GM21381 (cell line): ENCODE data around the gene CWF19L1.
A peak's percentile ranks its signal among the peaks of the same experiment; 100 is the strongest.
"Not testable (repeated sequence)": the region's sequence is repeated elsewhere in the genome, so short reads cannot be mapped to it uniquely, and the experiment has no call there.

Experiments
- ATAC-seq: cut with Tn5 transposase; IDR thresholded peaks from one replicate; pipeline ENCODE4 v1.9.1; 2021; ENCODE audit warnings: mild to moderate bottlenecking, moderate library complexity; ENCODE audit not compliant: unreplicated experiment

CWF19L1 gene

DNA sequence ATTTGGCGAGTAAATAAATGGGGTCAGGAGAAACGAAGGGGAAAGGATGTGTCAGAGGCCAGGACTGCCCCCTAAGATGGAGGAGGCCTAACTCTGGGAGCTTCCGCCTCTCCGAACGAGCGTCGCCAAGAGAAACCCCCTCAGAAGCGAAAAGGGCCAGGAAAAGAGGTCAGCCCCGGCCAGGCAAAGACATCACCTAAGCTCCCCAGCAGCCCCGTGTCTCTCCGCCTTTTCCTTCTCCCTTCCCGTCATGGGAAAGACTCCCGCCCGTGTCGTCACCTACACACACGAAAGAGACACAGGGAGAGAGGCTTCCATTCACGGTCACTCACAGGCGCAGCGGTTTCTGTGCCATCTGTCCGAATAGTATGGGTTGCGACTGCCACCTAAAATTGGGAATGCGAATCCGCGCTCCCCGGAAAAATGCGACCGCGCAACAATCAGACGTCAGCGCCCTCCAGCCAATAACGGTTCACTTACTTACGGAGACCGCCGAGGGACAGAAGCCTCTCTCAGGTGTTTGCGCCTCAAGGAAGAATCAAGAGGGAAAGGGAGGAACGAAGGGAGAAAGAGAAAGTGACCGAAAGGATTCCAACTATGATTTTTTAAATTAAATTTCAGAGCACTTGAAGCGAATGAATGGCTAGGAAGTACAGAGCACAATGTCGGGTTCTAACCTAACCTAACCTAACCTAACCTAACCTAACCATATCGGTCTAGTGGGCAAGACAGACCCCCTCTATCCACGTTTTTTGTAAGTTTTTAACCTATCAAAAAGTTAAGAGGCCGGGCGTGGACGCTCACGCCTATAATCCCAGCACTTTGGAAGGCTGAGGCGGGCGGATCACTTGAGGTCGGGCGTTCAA is at the start of gene CWF19L1:
Gene CWF19L1, minus strand, starts transcription at position 400 of the 866 bp plus-strand sequence. Its CDS starts 45 bp downstream, at position 355.
- peak; percentile 84 for ATAC-seq

DNA sequence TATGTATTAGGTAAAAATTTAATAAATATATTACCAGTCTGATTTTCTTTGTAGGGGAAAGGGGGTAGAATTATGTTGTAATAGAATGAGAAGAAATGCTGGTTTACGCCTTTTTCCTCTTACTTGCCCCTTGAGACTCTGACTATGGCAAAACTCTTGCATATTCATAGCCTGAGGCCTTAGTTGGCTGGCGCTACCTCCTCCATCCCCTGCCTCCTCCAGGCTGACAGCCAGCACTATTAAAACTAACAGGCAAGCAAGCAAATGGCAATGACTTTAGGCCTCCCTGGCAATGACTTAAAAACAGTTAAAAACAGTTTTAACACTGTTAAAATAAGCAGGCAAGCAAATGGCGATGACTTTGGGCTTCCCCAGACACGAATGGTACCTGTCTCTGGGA is 48.2 kb upstream of the CWF19L1 start:
- ATAC-seq, result no peak

DNA sequence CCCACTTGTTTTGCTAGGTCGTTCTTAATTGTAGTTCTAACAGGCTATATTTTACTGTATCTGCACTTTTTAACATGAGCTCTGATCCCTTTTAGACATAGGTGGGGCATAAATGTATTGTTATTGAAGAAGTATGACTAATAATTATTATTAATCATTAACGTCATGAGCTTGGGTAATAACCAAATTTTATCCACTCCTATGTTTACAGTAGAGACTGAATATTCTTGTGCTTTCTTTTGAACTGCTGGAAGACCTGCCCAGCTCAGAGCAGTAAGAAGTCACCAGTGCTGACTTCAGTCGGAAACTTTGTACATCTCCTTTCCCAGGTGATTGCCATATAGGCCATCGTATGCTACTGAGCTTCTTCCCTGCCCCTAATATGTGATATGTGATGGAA is 43.9 kb upstream of the CWF19L1 start:
- no peak for ATAC-seq

DNA sequence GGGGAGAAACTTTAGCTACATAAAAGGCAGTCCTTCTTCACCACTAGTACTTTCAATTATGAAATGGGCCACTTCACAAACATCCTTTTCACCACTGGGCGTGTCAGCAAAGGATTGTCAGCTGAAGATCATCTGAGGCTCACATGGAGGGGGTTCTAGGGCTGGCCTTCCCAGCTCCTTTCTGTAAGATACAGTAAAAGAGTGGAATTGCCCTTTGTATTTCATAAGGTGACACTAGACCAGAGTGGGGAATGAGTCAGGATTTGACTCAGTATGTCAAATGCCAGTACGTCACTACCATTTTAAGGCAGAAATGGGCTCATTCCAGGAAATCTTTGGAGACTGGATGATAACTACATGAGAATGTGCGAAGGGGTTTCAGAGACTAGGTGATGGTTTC is 40.2 kb upstream of the CWF19L1 start:
- ATAC-seq, result no peak

DNA sequence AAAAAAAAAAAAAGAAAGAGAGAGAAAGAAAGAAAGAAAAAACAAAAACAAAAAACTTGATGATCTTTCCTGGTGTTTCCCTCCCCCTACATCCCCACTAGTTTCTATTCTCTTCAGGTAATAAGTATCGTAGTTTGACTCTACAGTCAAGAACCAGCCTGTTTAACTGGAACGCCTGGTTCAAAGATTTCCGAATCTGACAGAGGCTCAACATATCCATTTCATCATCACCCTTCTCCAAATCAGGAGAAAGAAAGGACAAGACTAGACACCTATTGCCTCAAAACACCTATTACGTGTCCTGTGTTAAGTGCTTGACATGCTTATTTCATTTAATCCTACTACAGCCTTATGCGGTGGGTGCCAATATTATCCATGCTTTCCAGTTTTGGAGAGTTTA is 39.4 kb upstream of the CWF19L1 start:
- ATAC-seq, result no peak

DNA sequence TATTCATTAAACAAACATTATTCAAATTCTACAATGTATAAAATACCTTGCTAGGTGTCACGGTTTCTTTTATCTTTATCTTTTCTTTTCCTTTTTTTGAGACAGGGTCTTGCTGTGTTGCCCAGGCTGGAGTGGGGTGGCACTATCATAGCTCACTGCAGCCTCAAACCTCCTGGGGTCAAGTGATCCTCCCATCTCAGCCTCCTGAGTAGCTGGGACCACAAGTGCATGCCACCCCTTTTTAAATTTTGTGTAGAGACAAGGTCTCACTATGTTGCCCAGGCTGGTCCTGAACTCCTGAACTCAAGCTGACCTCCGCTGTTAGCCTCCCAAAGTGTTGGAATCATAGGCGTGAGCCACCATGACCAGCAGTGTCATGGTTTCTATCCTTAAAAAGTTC is 37.0 kb upstream of the CWF19L1 start:
- ATAC-seq, result no peak

DNA sequence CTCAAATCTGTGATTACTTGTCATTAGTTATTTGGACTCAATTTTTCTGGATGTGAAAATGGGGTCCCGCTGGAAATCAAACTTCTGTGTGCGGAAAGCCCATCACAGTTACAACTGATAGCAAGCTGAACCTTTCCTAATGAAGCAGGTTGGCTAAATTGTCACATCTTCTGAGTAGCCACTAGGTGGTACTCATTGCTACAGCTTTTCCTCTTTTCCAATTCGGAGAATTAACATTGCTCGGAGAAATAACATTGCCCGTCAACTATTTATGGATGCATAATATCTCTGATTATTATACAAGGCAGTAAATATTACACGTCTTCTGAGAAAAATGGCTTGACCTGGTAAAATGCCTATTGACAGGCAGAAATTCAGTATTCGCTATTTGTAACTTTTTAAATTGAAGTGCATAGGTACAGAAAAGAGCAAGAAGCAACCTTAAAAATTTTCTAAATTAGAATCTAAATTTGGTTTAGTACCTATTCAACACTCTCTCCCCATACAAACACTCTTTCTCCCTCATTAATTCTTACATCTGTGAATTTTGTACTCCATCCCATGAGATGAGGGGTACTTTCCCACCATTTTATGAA is 36.4 kb upstream of the CWF19L1 start:
- no peak for ATAC-seq

DNA sequence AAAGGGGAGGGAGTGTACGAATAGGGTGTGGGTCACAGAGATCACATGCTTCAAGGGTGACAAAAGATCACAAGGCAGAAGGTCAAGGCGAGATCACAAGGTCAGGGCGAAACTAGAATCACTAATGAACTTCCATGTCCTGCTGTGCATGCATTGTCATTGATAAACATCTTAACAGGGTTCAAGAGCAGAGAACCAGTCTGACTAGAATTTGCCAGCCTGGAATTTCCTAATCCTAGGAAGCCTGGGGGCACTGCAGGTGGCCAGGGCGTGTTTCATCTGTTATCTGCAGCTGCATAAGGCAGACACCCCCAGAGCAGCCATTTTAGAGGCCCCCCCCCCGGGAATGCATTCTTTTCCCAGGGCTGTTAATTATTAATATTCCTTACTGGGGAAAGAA is 33.7 kb upstream of the CWF19L1 start:
- ATAC-seq, result not testable (repeated sequence)

DNA sequence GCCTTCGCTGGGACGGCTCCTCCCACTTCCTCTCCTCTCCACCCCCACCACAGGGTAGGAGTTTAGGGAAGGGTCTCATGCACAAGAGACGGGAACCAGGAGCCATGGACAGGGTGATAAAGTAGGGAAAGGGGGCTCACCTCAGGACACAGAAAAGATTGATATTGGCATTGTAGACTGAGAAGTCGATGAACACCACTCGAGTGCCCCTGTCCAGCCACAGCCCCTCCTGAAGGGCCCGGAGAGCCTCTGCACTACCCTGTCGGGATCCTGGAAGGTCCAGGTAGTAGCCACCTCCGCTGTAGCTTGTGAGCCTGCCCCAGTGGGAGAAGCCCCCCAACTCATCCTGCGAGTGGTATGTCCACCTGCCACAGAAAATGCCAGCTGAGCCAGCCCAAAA is 29.8 kb upstream of the CWF19L1 start:
- no peak for ATAC-seq

DNA sequence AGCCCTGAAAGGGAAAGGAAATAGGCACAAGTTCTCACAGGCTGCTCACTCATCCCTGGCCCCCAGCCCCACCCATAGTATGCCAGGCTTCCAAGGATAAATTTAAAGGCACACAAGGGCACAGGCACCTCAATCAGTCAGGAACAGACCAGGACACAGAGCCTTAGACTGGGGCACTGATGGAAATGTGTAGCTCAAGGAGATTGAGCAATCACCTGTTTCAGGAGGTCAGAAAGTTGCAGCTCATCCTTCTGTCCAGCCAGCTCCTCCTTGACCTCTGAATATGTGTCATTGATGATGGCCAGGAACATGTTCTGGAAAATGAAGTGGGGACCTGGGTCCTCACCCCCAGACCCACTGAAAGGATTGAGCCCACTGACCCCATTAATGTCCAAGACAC is 25.6 kb upstream of the CWF19L1 start:
- no peak for ATAC-seq

DNA sequence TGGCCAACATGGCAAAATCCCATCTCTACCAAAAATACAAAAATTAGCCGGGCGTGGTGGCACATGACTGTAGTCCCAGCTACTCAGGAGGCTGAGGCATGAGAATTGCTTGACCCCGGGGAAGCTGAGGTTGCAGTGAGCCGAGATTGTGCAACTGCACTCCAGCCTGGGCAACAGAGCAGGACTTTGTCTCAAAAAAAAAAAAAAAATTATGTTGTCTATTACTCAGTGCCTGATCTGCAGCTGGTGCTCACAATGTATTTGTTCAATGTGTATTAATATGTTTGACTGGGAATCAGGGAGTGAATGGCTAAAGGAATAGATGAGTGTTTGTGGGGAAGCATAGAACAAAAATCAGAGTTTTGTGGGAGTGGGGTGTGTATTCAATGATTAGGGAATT is 24.9 kb upstream of the CWF19L1 start:
- ATAC-seq, result not testable (repeated sequence)

DNA sequence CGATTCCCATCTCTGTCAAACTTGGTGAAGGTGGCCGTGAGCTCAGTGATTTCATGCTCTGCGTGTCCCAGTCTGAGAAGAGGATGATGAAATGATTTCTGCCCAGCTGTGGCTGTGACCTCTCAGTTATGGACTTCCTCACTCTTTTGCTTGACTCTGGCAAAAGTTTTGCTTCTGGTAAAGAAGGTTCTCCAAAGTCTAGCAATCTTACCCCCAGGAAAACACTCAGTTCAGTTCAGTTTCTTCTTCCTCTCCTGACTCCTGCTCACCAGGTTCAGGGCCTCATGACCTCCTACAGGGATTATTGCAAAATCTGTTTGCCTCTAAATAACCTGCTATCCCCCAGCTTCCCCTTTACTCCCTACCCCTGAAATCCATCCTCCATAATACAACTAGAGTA is 23.9 kb upstream of the CWF19L1 start:
- ATAC-seq, result no peak

DNA sequence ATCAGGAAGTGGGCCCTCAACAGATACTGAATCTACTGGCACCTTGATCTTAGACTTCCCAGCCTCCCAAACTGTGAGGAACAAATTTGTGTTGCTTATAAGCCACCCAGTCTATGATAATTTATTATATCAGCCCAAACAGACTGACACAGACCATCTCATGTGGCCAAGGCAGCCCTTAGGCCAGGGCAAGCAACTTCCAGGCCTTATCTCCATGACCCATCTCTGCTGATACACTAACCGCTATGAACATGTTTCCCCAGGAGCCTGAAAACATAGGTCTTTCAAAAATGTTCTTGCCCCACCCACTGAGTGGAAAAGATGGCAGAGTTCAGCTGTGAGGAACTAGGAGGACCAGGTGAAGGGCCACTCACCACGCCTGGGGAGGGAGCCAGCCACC is 22.2 kb upstream of the CWF19L1 start:
- ATAC-seq, result no peak

DNA sequence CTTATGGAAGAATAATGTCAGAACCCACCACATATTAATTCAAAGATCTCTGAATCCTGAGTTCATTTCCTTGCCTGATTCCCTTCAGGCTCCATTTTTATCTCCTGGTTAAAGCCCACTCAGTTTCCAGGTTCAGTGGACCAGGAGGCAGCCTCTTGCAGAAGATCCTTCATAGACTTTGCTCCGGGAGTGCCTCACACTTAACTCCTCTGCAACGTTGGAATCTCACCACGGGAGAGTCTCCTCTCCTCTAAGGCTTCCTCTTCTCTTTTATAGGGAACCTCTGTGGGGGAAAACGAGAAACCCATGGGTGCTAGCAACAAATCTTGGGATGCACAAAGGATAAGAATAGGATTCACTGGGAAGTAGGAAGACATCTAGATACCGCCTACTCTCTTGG is 20.8 kb upstream of the CWF19L1 start:
- no peak for ATAC-seq

DNA sequence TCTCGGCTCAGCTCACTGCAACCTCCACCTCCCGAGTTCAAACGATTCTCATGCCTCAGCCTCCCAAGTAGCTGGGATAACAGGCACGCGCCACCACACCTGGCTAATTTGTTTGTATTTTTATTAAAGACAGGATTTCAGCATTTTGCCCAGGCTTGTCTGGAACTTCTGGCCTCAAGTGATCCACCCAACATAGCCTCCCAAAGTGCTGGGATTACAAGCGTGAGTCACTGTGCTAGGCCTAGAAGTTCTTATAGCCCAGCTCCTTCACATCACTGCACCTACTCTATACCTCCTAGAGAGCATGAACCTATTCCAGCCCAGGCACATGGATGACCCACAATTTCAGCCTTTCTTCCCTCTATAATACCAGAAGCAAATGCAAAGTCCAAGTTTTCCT is 20.3 kb upstream of the CWF19L1 start:
- no peak for ATAC-seq

DNA sequence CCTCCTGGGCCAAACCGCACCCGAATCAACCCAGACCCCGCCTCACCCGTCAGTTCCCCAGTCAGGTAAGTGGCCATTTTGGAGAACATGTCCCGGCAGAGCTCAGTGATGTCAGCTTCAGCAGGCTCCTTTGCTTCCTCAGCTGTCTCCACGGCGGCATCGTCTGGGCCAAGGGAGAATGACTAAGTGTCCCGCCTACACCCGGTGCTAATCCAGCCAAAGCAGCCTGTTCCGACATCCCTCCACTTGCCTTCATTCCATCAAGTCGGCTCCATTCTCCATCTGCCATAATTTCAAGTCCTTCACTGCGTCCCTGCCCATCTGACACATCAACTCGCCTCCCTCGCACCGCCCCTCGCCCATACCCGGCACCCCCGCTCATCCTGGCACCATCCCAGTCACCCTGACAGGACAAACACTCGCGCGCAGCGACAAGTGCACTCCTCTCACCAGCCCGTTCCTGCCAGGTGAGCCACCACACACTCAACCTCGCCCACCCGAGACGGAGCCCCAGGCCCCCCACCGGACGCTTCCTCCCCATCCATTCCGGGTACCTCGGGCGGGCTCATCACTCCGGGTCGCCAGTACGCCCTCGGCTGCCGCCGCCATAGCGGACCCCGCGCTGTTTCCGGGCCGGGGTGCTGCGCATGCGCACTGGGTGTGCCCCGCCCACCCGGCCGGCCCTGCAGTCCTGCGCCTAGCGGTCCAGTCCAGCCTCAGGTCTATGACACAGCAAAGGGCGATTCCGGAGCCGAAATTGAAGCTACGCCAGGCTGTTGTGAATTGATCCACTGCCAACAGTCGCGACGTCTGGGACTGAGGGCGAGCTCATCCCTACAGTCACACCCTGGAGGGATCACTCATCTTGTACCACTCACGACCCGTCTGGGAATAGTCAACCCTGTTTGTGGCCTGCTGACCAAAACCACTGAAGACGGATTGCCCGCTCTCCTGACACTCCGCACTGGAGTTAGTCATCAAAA is 18.9 kb upstream of the CWF19L1 start, which contains the start of gene BLOC1S2:
Gene BLOC1S2, minus strand, starts transcription at position 630 of the 983 bp plus-strand sequence. Its CDS starts 21 bp downstream, at position 609.
- peak; percentile 92 for ATAC-seq

DNA sequence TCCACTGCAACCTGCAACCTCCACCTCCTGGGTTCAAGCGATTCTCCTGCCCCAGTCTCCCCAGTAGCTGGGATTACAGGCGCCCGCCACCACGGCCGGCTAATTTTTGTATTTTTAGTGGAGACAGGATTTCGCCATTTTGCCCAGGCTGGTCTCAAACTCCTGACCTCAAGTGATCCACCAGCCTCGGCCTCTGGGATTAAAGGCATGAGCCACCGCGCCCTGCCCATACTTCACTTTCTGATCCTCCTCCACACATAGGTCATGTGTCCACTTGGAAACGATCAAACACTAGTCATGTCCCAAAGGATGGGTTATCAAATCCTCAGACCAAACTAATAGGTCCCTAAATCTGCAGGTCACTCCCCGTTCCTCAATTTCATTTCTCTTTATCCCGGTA is 17.9 kb upstream of the CWF19L1 start:
- not testable (repeated sequence) for ATAC-seq

DNA sequence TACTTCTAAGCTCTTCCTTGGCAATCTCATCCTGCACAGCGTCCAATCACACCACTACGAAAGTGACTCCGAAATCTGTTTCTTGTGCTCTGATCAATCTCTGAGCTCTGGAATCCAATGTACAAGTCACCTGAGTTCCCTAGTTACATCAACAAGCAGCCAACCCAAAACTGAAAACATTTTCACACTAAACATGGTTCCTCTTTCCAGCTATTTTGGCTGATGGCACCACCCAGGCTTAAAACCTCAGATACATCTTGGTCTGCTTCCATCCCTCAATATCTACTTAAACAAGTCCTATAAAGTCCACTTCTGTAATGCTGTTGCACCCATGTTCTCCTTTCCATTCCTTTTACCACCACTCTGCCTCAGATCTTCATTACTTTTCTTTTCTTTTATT is 15.5 kb upstream of the CWF19L1 start:
- ATAC-seq, result no peak

DNA sequence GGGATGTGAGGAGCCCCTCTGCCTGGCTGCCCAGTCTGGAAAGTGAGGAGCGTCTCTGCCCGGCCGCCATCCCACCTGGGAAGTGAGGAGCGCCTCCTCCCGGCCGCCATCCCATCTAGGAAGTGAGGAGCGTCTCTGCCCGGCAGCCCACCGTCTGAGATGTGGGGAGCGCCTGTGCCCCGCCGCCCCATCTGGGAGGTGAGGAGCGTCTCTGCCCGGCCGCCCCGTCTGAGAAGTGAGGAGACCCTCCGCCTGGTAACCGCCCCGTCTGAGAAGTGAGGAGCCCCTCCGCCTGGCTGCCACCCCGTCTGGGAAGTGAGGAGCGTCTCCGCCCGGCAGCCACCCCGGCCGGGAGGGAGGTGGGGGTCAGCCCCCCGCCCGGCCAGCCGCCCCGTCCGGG is 9.5 kb upstream of the CWF19L1 start:
- not testable (repeated sequence) for ATAC-seq

DNA sequence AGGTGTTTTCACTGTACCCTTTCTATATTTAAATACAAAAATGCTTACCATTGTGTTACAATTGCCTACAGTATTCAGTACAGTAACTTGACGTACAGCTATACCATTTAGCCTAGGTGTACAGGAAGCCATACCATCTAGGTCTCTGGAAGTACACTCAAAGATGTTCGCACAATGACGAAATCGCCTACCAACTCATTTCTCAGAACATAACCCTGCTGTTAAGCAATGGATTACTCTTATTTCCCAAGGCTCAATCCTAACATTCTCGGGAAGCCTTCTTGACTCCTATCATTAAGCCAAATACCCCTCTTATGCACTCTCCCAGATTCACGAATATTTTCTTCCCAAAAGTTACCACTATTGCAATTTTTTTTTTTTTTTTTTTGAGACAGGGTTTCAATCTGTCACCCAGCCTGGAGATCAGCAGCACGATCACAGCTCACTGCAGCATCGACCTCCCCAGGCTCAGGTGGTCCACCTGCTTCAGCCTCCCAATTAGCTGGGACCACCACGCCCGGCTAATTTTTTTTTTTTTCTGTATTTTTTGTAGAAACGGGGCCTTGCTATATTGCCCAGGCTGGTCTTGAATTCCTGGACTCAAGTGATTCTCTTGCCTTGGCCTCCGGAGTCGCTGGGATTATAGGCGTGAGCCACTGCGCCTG is 1.5 kb downstream of the CWF19L1 start:
- no peak for ATAC-seq

DNA sequence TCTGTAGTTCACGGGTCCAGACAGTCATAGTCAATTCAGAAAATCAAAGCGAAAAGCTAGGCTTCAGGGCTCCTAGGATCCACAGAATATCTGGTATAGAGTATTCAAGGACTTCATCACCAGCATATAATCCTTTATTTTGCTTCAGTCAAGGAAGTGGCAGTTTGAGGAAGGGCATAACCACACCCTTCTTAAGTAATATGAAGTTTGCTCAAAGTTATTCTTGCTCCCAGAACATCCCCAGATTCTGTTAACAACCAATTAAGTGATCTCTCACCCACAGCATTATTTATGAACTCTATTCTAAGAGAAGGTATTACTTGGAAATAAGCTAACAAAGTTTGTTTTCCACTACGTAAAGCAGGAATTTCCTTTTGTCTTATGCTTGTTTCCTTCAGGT is 13.2 kb downstream of the CWF19L1 start:
- no peak for ATAC-seq
